ENCODE measurements around the gene FSIP1. TPM values are rescaled to one million over a fixed set of nuclear protein-coding genes. Genes with fewer than 3 reads are reported as not detected.

The FSIP1 gene
- polyA plus RNA-seq, 3 donors = 0.10 to 0.48 (median 0.21) TPM

DNA sequence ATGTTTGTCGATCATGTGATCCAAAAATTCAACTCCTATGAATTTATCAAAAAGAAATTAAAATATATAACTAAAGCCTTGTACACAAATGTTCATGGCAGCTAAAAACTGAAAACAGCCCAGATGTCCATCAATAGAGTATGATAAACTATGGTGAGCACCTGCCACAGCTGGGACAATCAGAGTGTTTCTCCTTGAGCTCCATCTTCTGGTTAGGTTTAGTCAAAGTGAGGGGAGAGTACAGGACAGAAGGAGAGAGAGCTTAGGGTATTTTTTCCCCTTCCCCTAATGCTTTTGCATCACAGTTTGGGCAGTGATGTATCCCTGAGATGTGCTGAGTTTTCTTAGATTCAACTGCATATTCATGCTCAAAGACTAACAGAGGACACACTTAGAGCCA lies 65.5 kb downstream of the FSIP1 start:
- Histone ChIP-seq H3K9me3 (replicated peaks in 1 of 2; ENCODE audit: control insufficient read depth in 1 of 2, insufficient read depth in 1 of 2, low read length in 2 of 2) (peaks cover 0 to 5% of the 10 kb centered on the region in 2 donors), H4K20me1 (ENCODE audit: insufficient read depth, low read length) (no peaks in the 10 kb centered on the region), H3K4me3 (replicated peaks in 1 of 3; ENCODE audit: low read depth in 2 of 3, low read length in 3 of 3) (no peak overlapping the region), H3K27me3 (ENCODE audit: control insufficient read depth in 2 of 2, insufficient read depth in 2 of 2, low read length in 2 of 2) (no peaks in the 10 kb centered on the region), H3K9ac (ENCODE audit: insufficient read depth, low read length, poor library complexity, severe bottlenecking) (no peak overlapping the region), H3K36me3 (replicated peaks in 1 of 2; ENCODE audit: control insufficient read depth in 1 of 2, insufficient read depth in 2 of 2, low read length in 2 of 2) (no peaks in the 10 kb centered on the region), H3K4me2 (replicated peaks; ENCODE audit: extremely low read depth, low read length, poor library complexity, severe bottlenecking) (no peak overlapping the region), H3K27ac (ENCODE audit: low read depth in 1 of 2, low read length in 2 of 2) (no peak overlapping the region), H2AFZ (ENCODE audit: insufficient read depth, low read depth, low read length, poor library complexity, severe bottlenecking) (no peak overlapping the region), H3K4me1 (ENCODE audit: control insufficient read depth in 1 of 2, insufficient read depth in 2 of 2, low read length in 2 of 2) (no peaks in the 10 kb centered on the region), H3K79me2 (ENCODE audit: insufficient read depth, low read length) (no peaks in the 10 kb centered on the region)
- DNase-seq = no peak
- H3K36me3 Mint-ChIP-seq = no peaks in the 10 kb centered on the region
- TF ChIP-seq, protein P1, sequence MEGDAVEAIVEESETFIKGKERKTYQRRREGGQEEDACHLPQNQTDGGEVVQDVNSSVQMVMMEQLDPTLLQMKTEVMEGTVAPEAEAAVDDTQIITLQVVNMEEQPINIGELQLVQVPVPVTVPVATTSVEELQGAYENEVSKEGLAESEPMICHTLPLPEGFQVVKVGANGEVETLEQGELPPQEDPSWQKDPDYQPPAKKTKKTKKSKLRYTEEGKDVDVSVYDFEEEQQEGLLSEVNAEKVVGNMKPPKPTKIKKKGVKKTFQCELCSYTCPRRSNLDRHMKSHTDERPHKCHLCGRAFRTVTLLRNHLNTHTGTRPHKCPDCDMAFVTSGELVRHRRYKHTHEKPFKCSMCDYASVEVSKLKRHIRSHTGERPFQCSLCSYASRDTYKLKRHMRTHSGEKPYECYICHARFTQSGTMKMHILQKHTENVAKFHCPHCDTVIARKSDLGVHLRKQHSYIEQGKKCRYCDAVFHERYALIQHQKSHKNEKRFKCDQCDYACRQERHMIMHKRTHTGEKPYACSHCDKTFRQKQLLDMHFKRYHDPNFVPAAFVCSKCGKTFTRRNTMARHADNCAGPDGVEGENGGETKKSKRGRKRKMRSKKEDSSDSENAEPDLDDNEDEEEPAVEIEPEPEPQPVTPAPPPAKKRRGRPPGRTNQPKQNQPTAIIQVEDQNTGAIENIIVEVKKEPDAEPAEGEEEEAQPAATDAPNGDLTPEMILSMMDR (IDR thresholded peaks at IDR 0.05) = no peak
- no peak overlapping the region for H3K27ac Mint-ChIP-seq
- intact Hi-C loops (cut with micrococcal nuclease) = no loop called here
- WGBS (ENCODE audit: insufficient coverage) = no CpG with 5 or more reads among the region's 1 CpG
- H3K9me3 Mint-ChIP-seq = peaks cover 0 to 11% (median 8%) of the 10 kb centered on the region in 7 donors
- no peak overlapping the region for H3K4me3 Mint-ChIP-seq
- H3K4me1 Mint-ChIP-seq = peaks cover 3% of the 10 kb centered on the region
- no peaks in the 10 kb centered on the region for H3K27me3 Mint-ChIP-seq (ENCODE audit: low read depth in 3 of 3)

GRCh38 chr15:39714251-39714650 lies 68.4 kb downstream of the FSIP1 start:
- no peaks in the 10 kb centered on the region for H4K20me1 ChIP-seq (ENCODE audit: insufficient read depth, low read length)
- no peaks in the 10 kb centered on the region for H3K4me1 ChIP-seq (ENCODE audit: control insufficient read depth in 1 of 2, insufficient read depth in 2 of 2, low read length in 2 of 2)
- peaks cover 3% of the 10 kb centered on the region for H3K4me1 Mint-ChIP-seq
- no peak overlapping the region for H3K27ac ChIP-seq (ENCODE audit: low read depth in 1 of 2, low read length in 2 of 2)
- no peaks in the 10 kb centered on the region for H3K27me3 ChIP-seq (ENCODE audit: control insufficient read depth in 2 of 2, insufficient read depth in 2 of 2, low read length in 2 of 2)
- H3K4me3 ChIP-seq (replicated peaks in 1 of 3; ENCODE audit: low read depth in 2 of 3, low read length in 3 of 3) = no peak overlapping the region
- H3K79me2 ChIP-seq (ENCODE audit: insufficient read depth, low read length) = no peaks in the 10 kb centered on the region
- intact Hi-C loops (cut with micrococcal nuclease) = no loop called here
- H3K9ac ChIP-seq (ENCODE audit: insufficient read depth, low read length, poor library complexity, severe bottlenecking) = no peak overlapping the region
- no peak overlapping the region for H3K4me3 Mint-ChIP-seq
- H2AFZ ChIP-seq (ENCODE audit: insufficient read depth, low read depth, low read length, poor library complexity, severe bottlenecking) = no peak overlapping the region
- no peak overlapping the region for H3K4me2 ChIP-seq (replicated peaks; ENCODE audit: extremely low read depth, low read length, poor library complexity, severe bottlenecking)
- H3K36me3 Mint-ChIP-seq = no peaks in the 10 kb centered on the region
- TF ChIP-seq, protein P1 (IDR thresholded peaks at IDR 0.05) = no peak
- H3K27ac Mint-ChIP-seq = no peak overlapping the region
- peaks cover 0 to 5% of the 10 kb centered on the region in 2 donors for H3K9me3 ChIP-seq (replicated peaks in 1 of 2; ENCODE audit: control insufficient read depth in 1 of 2, insufficient read depth in 1 of 2, low read length in 2 of 2)
- no peak for DNase-seq
- H3K36me3 ChIP-seq (replicated peaks in 1 of 2; ENCODE audit: control insufficient read depth in 1 of 2, insufficient read depth in 2 of 2, low read length in 2 of 2) = no peaks in the 10 kb centered on the region
- peaks cover 0 to 11% (median 8%) of the 10 kb centered on the region in 7 donors for H3K9me3 Mint-ChIP-seq
- WGBS (ENCODE audit: insufficient coverage) = 75% methylated on average over 2 of the region's 2 CpGs
- H3K27me3 Mint-ChIP-seq (ENCODE audit: low read depth in 3 of 3) = no peaks in the 10 kb centered on the region

Measured in CD14-positive monocyte (primary cell).